Smooth muscle cell (in vitro differentiated cells): ENCODE results near the gene RRBP1. TPM values are rescaled to one million over a fixed set of nuclear protein-coding genes. Genes with fewer than 3 reads are reported as not detected.

ENCODE experiments used
- DNase-seq: peaks from one replicate; lab custom pipeline; 2025; ENCODE audit not compliant: unreplicated experiment; lab: John Stamatoyannopoulos, UW
- H2AFZ ChIP-seq: fragments of 200-600 bp; sonication (generic); 2 replicates; pipeline ENCODE4 v1.6.0; 2016; ENCODE audit warnings: antibody characterized with exemption, low read depth, mild to moderate bottlenecking
- H3F3A ChIP-seq: fragments of 200-600 bp; sonication (generic); 2 replicates; pipeline ENCODE4 v1.6.0; 2017; ENCODE audit warnings: antibody characterized with exemption, low read depth
- H3K27ac ChIP-seq: fragments of 200-600 bp; sonication (generic); 2 replicates; pipeline ENCODE4 v1.5.1; 2016; ENCODE audit warnings: low read depth, mild to moderate bottlenecking
- H3K27me3 ChIP-seq: fragments of 200-600 bp; sonication (generic); 2 replicates; pipeline ENCODE4 v1.6.1; 2016; ENCODE audit warnings: low read depth, mild to moderate bottlenecking
- H3K36me3 ChIP-seq: fragments of 200-600 bp; sonication (generic); 2 replicates; pipeline ENCODE4 v1.5.1; 2016; ENCODE audit warnings: low read depth
- H3K4me1 ChIP-seq: fragments of 200-600 bp; sonication (generic); 2 replicates; pipeline ENCODE4 v1.5.1; 2016; ENCODE audit warnings: low read depth
- H3K4me2 ChIP-seq: fragments of 200-600 bp; sonication (generic); 2 replicates; pipeline ENCODE4 v1.6.0; 2016; ENCODE audit warnings: mild to moderate bottlenecking
- H3K4me3 ChIP-seq: fragments of 200-600 bp; sonication (generic); 2 replicates; pipeline ENCODE4 v1.5.1; 2016; ENCODE audit warnings: mild to moderate bottlenecking
- H3K79me2 ChIP-seq: fragments of 200-600 bp; sonication (generic); 2 replicates; pipeline ENCODE4 v1.6.0; 2016; ENCODE audit warnings: low read depth, mild to moderate bottlenecking
- H3K9ac ChIP-seq: fragments of 200-600 bp; sonication (generic); 2 replicates; pipeline ENCODE4 v1.6.0; 2016; ENCODE audit warnings: low read depth
- H3K9me3 ChIP-seq: fragments of 200-600 bp; sonication (generic); replicated peaks from 2 replicates; pipeline ENCODE4 v1.5.1; 2016; ENCODE audit warnings: low read depth
- H4K20me1 ChIP-seq: fragments of 200-600 bp; sonication (generic); 2 replicates; pipeline ENCODE4 v1.6.0; 2016; ENCODE audit warnings: low read depth
- WGBS: methylation state at CpG from one replicate; pipeline ENCODE4 v1.1.7; 2016; ENCODE audit warnings: low lambda C conversion rate; 5-methylcytosine and 5-hydroxymethylcytosine counted together
- polyA plus RNA-seq: library from polyadenylated mRNA; unstranded; fragments of >200 nt; fragmentation: Nextera tagmentation; extraction: Ambion mirVana; gene quantifications from 2 replicates; pipeline ENCODE4 v1.2.1, GENCODE V29; 2016
- total RNA-seq: library from RNA; depleted of rRNA; stranded (reverse); fragments of >200 nt; gene quantifications from 2 replicates; pipeline ENCODE4 v1.2.3, GENCODE V29; 2014
- TF ChIP-seq, protein P1 (sequence below): fragments of 200-600 bp; sonication (generic); IDR thresholded peaks from 2 replicates; pipeline ENCODE4 v1.5.1; 2017; ENCODE audit warnings: borderline replicate concordance, mild to moderate bottlenecking, antibody characterized with exemption; ENCODE audit not compliant: insufficient read depth, poor library complexity, severe bottlenecking

RRBP1 gene
- total and polyA plus RNA-seq, 2 experiments from 2014 or later, result 142 to 226 TPM

DNA sequence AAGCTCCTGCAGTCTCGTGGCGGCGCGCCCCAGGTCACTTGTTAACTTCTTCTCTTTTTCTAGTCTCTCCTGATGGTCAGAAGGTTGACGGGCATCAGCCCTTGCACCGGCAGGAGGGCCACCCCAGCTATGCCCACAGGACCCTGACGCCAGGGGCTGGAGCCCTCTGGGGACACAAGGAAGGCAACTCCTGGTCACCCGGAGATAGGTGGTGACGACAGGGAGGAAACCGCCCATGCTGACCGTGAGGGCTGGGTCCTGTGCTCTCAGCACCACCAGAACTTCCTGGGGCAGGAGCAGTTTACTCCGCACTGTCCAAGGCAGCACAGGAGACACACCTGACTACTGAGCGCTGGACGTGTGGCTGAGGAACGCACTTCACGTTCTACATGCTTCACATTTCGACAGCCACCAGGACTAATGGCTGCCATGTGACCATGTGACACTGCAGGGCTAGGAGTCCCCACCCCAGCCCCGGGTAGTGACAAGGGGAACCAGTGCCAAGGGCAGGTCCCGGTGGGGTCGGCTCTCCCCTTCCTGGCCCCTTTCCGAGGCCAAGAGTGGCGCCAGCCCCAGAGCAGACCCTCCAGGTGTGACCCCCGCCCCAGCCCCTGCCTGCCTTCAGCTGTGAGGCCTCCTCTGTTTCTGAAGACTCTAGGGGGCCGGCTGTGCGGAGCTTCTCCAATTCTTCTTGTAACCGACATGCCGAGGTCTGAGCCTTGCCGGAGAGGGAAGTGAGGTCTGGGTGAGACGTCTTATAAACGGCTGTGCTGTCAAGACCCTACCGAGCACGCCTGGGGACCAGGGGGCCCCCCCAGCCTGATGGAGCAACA is 67.0 kb downstream of the RRBP1 start:
- H3K27ac ChIP-seq, result no peak overlapping the region
- DNase-seq, result no peak
- WGBS, result 93% methylated on average over 32 of the region's 32 CpGs

DNA sequence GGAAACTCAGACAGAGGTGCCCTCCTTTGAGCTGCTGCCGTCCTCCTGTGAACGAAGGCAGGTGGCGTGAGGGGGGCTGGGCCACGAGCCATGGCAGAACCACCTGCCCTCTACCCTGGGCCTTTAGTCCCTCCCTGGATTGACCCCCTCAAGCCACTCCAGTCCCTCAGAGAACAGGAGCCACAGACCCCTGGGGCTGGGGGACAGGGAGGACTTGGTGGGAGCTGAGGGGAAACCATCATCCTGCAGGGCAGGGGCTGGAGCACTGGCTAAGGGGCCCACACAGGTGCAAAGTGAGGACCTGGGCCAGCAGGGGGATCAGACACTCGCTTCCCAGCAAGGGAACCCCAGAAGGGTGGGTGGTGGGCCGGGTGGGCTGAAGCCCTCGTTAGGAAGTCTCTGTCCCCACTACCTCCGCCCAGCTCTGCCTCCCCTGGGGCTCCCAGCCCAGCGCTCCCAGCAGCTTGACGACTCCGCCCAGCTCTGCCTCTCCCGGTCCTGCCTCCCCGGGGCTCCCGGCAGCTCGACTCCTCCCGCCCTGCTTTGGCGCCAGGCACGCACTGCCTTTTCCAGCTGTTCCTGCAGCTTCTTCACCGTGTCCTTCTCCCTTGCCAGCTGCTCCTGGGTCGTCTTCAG is 67.7 kb downstream of the RRBP1 start:
- Histone ChIP-seq H2AFZ (no peak overlapping the region), H3K4me1 (no peaks in the 10 kb centered on the region), H3K4me2 (no peak overlapping the region), H3K36me3 (no peaks in the 10 kb centered on the region), H3K79me2 (no peaks in the 10 kb centered on the region), H3K27me3 (no peaks in the 10 kb centered on the region), H3K4me3 (no peak overlapping the region), H3K27ac (peak overlapping the region; percentile 15), H4K20me1 (peaks cover 100% of the 10 kb centered on the region), H3K9ac (no peak overlapping the region), H3F3A (peaks cover 52% of the 10 kb centered on the region), H3K9me3 (no peaks in the 10 kb centered on the region)
- TF ChIP-seq, protein P1, sequence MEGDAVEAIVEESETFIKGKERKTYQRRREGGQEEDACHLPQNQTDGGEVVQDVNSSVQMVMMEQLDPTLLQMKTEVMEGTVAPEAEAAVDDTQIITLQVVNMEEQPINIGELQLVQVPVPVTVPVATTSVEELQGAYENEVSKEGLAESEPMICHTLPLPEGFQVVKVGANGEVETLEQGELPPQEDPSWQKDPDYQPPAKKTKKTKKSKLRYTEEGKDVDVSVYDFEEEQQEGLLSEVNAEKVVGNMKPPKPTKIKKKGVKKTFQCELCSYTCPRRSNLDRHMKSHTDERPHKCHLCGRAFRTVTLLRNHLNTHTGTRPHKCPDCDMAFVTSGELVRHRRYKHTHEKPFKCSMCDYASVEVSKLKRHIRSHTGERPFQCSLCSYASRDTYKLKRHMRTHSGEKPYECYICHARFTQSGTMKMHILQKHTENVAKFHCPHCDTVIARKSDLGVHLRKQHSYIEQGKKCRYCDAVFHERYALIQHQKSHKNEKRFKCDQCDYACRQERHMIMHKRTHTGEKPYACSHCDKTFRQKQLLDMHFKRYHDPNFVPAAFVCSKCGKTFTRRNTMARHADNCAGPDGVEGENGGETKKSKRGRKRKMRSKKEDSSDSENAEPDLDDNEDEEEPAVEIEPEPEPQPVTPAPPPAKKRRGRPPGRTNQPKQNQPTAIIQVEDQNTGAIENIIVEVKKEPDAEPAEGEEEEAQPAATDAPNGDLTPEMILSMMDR, result no peak
- no peak for DNase-seq
- 72% methylated on average over 13 of the region's 20 CpGs for WGBS

More for the DNA sequence above, 67.0 kb downstream of the RRBP1 start:
- Histone ChIP-seq H4K20me1 (peaks cover 100% of the 10 kb centered on the region), H3K4me2 (no peak overlapping the region), H3K79me2 (no peaks in the 10 kb centered on the region), H3K36me3 (no peaks in the 10 kb centered on the region), H3K4me3 (no peak overlapping the region), H3K27me3 (no peaks in the 10 kb centered on the region), H3K4me1 (no peaks in the 10 kb centered on the region), H3K9me3 (no peaks in the 10 kb centered on the region), H3F3A (peaks cover 52% of the 10 kb centered on the region), H2AFZ (no peak overlapping the region), H3K9ac (no peak overlapping the region)
- TF ChIP-seq, protein P1, result no peak

DNA sequence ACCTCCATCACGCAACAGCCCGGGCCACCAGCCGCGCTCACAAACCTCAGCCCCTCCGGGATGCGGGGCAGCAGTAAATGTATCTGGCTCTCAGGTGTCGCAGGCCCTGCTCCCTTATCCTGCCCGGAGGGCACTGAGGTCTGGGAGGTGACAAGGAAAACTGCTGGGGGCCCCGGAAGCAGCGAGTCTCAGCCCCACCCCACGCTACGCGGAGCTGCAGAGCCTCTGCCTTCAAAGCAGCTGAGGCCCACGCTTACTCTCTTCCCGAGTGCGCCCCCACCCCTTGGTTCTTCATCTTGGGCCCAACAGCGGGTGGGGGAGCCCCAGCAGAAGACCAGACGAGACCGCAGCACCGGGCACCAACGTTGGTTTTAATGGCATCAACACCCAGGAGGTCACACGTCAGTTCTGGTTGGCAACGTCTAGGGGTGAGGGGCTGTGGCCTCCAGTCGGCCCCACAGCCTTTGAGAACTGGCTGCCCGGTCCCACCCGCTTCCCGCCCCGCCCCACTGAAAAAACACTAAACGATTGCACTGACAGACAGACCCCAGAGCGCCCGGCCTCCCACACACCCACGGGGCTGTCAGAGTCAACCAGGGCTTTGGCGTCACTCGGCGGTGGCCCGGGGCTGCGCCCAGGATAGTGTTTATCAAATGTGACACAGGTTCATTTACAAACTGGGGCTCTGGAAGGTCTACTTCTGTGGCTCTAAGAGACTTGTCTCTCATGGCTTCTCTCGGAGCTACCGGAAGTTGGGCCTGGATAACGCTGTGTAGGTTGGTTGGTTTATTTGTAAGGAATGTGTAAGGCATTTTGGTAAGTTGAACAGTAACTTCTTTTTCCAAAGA is 68.5 kb downstream of the RRBP1 start:
- H3K9ac ChIP-seq, result no peak overlapping the region
- no peaks in the 10 kb centered on the region for H3K79me2 ChIP-seq
- H3K4me1 ChIP-seq, result no peaks in the 10 kb centered on the region
- peaks cover 99% of the 10 kb centered on the region for H4K20me1 ChIP-seq
- 82% methylated on average over 40 of the region's 40 CpGs for WGBS
- DNase-seq, result no peak
- no peaks in the 10 kb centered on the region for H3K36me3 ChIP-seq
- no peak overlapping the region for H2AFZ ChIP-seq
- no peaks in the 10 kb centered on the region for H3K9me3 ChIP-seq
- H3F3A ChIP-seq, result peaks cover 54% of the 10 kb centered on the region
- H3K4me2 ChIP-seq, result no peak overlapping the region
- TF ChIP-seq, protein P1, result no peak
- no peaks in the 10 kb centered on the region for H3K27me3 ChIP-seq
- H3K4me3 ChIP-seq, result no peak overlapping the region
- peak overlapping the region; percentile 73 for H3K27ac ChIP-seq
